ENCODE measurements around the gene PTPN9. TPM values are rescaled to one million over a fixed set of nuclear protein-coding genes. Genes with fewer than 3 reads are reported as not detected.

Gene PTPN9
- total RNA-seq, 1 experiment from 2014 or later: 15.7 TPM

GRCh38 chr15:75606711-75607699, 27.9 kb upstream of the PTPN9 start:
- Histone ChIP-seq H3K9ac (ENCODE audit: low read length) (no peak overlapping the region), H3K9me3 (ENCODE audit: low read length) (no peaks in the 10 kb centered on the region), H3K36me3 (ENCODE audit: low read depth, low read length) (peaks cover 6% of the 10 kb centered on the region; the same call in 1 of the 2 replicates), H3K79me2 (ENCODE audit: low read length) (no peaks in the 10 kb centered on the region), H4K20me1 (ENCODE audit: low read length) (no peaks in the 10 kb centered on the region), H3K27ac (ENCODE audit: low read length) (no peak overlapping the region), H3K4me3 (ENCODE audit: low read length) (no peak overlapping the region), H3K27me3 (ENCODE audit: low read length) (no peaks in the 10 kb centered on the region), H3K4me1 (ENCODE audit: insufficient read depth, low read length) (no peaks in the 10 kb centered on the region), H3K9me2 (replicated peaks; ENCODE audit: low read length) (no peaks in the 10 kb centered on the region), H2AFZ (ENCODE audit: low read length) (no peak overlapping the region), H3K4me2 (ENCODE audit: low read length) (no peak overlapping the region), H3F3A (ENCODE audit: low read length, unreplicated experiment) (no peaks in the 10 kb centered on the region)
- ChIA-PET CTCF (no interaction called here), POLR2A (ENCODE audit: unreplicated experiment) (interaction anchor here (0.6 kb wide), 1 partner anchor 153 kb away, joined by 13 read pairs; no protein-coding TSS in a partner anchor)
- TF ChIP-seq EZH2 (IDR thresholded peaks at IDR 0.05; ENCODE audit: low read length, unreplicated experiment): no peak
- TF ChIP-seq EZH2phosphoT487 (IDR thresholded peaks at IDR 0.05; ENCODE audit: borderline replicate concordance, low read length): no peak
- TF ChIP-seq CTCF (conservative IDR thresholded peaks at IDR 0.05; ENCODE audit: low read depth, low read length): no peak
- DNase-seq (no peak), ATAC-seq (no peak)
- intact Hi-C loops (cut with micrococcal nuclease): no loop called here
- no TSS peak for BruUV-seq (replicated peaks)

GRCh38 chr15:75606026-75606425, 26.9 kb upstream of the PTPN9 start:
- Histone ChIP-seq H3K27ac (ENCODE audit: low read length) (no peak overlapping the region), H3K27me3 (ENCODE audit: low read length) (no peaks in the 10 kb centered on the region), H3K36me3 (ENCODE audit: low read depth, low read length) (peaks cover 6% of the 10 kb centered on the region; the same call in 1 of the 2 replicates), H3F3A (ENCODE audit: low read length, unreplicated experiment) (no peaks in the 10 kb centered on the region), H3K4me1 (ENCODE audit: insufficient read depth, low read length) (no peaks in the 10 kb centered on the region), H3K4me3 (ENCODE audit: low read length) (no peak overlapping the region), H3K4me2 (ENCODE audit: low read length) (no peak overlapping the region), H4K20me1 (ENCODE audit: low read length) (no peaks in the 10 kb centered on the region), H3K79me2 (ENCODE audit: low read length) (no peaks in the 10 kb centered on the region), H2AFZ (ENCODE audit: low read length) (no peak overlapping the region), H3K9ac (ENCODE audit: low read length) (no peak overlapping the region), H3K9me3 (ENCODE audit: low read length) (no peaks in the 10 kb centered on the region), H3K9me2 (replicated peaks; ENCODE audit: low read length) (no peaks in the 10 kb centered on the region)
- no peak for ATAC-seq
- DNase-seq: no peak
- TF ChIP-seq EZH2phosphoT487 (IDR thresholded peaks at IDR 0.05; ENCODE audit: borderline replicate concordance, low read length) (no peak), EZH2 (IDR thresholded peaks at IDR 0.05; ENCODE audit: low read length, unreplicated experiment) (no peak), CTCF (conservative IDR thresholded peaks at IDR 0.05; ENCODE audit: low read depth, low read length) (no peak)
- POLR2A ChIA-PET (ENCODE audit: unreplicated experiment): no interaction called here
- intact Hi-C loops (cut with micrococcal nuclease): no loop called here
- CTCF ChIA-PET: no interaction called here
- BruUV-seq (replicated peaks): no TSS peak

GRCh38 chr15:75599401-75599800, 20.3 kb upstream of the PTPN9 start:
- no peaks in the 10 kb centered on the region for H3K79me2 ChIP-seq (ENCODE audit: low read length)
- no peak overlapping the region for H3K9ac ChIP-seq (ENCODE audit: low read length)
- no peaks in the 10 kb centered on the region for H3K4me1 ChIP-seq (ENCODE audit: insufficient read depth, low read length)
- ATAC-seq (no peak), DNase-seq (no peak)
- H3K36me3 ChIP-seq (ENCODE audit: low read depth, low read length): no peaks in the 10 kb centered on the region
- intact Hi-C loops (cut with micrococcal nuclease): no loop called here
- H3K9me3 ChIP-seq (ENCODE audit: low read length): no peaks in the 10 kb centered on the region
- no peak overlapping the region for H2AFZ ChIP-seq (ENCODE audit: low read length)
- POLR2A ChIA-PET (ENCODE audit: unreplicated experiment): no interaction called here
- no peak overlapping the region for H3K4me2 ChIP-seq (ENCODE audit: low read length)
- no peak overlapping the region for H3K27ac ChIP-seq (ENCODE audit: low read length)
- H3K4me3 ChIP-seq (ENCODE audit: low read length): no peak overlapping the region
- CTCF ChIA-PET: interaction anchor here (0.5 kb wide), 1 partner anchor 20 kb away, joined by 3 read pairs; no protein-coding TSS in a partner anchor
- TF ChIP-seq EZH2 (IDR thresholded peaks at IDR 0.05; ENCODE audit: low read length, unreplicated experiment): no peak
- TF ChIP-seq EZH2phosphoT487 (IDR thresholded peaks at IDR 0.05; ENCODE audit: borderline replicate concordance, low read length): no peak
- no peak for TF ChIP-seq CTCF (conservative IDR thresholded peaks at IDR 0.05; ENCODE audit: low read depth, low read length)
- no TSS peak for BruUV-seq (replicated peaks)
- no peaks in the 10 kb centered on the region for H4K20me1 ChIP-seq (ENCODE audit: low read length)
- H3F3A ChIP-seq (ENCODE audit: low read length, unreplicated experiment): no peaks in the 10 kb centered on the region
- no peaks in the 10 kb centered on the region for H3K27me3 ChIP-seq (ENCODE audit: low read length)
- no peaks in the 10 kb centered on the region for H3K9me2 ChIP-seq (replicated peaks; ENCODE audit: low read length)

Data from PC-3 (cell line).